Measurements from ENCODE around the gene FAM25G.
A peak's percentile ranks its signal among the peaks of the same experiment; 100 is the strongest.

GRCh38 chr10:47438857-47439474, 52.5 kb downstream of the FAM25G start:
- TF ChIP-seq CTCF (IDR thresholded peaks at IDR 0.05), result peak in 1 of 5 experiments; percentile 8
- no peak for TF ChIP-seq EP300 (IDR thresholded peaks at IDR 0.05)
- no peak for TF ChIP-seq POLR2A (IDR thresholded peaks at IDR 0.05)

Data from tibial nerve (tissue), 4 donors.